Memory B cell (primary cell): Measurements from ENCODE around the gene GRK5.

Experiments used
- ATAC-seq: fragments of 150-1000 bp; cut with Tn5 transposase; 2 replicates; pipeline ENCODE4 v1.10.0; 2021; ENCODE audit warnings: low read depth, mild to moderate bottlenecking, moderate library complexity
- DNase-seq, 2 donors: peaks; one replicate each; pipeline ENCODE4 v3.0.0; 2022; ENCODE audit warnings: low spot score in 2 of 2
- H3K27ac Mint-ChIP-seq: one replicate; pipeline ENCODE4 v1.8.0; 2022; ENCODE audit warnings: mild to moderate bottlenecking, moderate library complexity, mixed read lengths
- H3K27me3 Mint-ChIP-seq: one replicate; pipeline ENCODE4 v1.8.0; 2022; ENCODE audit warnings: mixed read lengths
- H3K36me3 Mint-ChIP-seq: one replicate; pipeline ENCODE4 v1.8.0; 2022; ENCODE audit warnings: mild to moderate bottlenecking, mixed read lengths
- H3K4me1 Mint-ChIP-seq: one replicate; pipeline ENCODE4 v1.8.0; 2022; ENCODE audit warnings: mixed read lengths
- H3K4me3 Mint-ChIP-seq: one replicate; pipeline ENCODE4 v1.8.0; 2022; ENCODE audit warnings: mild to moderate bottlenecking, moderate library complexity, mixed read lengths
- H3K9me3 Mint-ChIP-seq: one replicate; pipeline ENCODE4 v1.8.0; 2022; ENCODE audit warnings: mixed read lengths

Gene GRK5

GRCh38 chr10:119358152-119358512 is 150.8 kb downstream of the GRK5 start:
- H3K27me3 Mint-ChIP-seq = no peaks in the 10 kb centered on the region
- peaks cover 6% of the 10 kb centered on the region for H3K9me3 Mint-ChIP-seq
- H3K4me1 Mint-ChIP-seq = peaks cover 33% of the 10 kb centered on the region
- H3K27ac Mint-ChIP-seq = peak overlapping the region; percentile 80
- DNase-seq (no peak), ATAC-seq (no peak)
- no peak overlapping the region for H3K4me3 Mint-ChIP-seq
- peaks cover 18% of the 10 kb centered on the region for H3K36me3 Mint-ChIP-seq

- Mint-ChIP-seq H3K4me1 (peaks cover 33% of the 10 kb centered on the region), H3K27ac (peak overlapping the region; percentile 80), H3K36me3 (peaks cover 18% of the 10 kb centered on the region), H3K27me3 (no peaks in the 10 kb centered on the region), H3K9me3 (peaks cover 6% of the 10 kb centered on the region), H3K4me3 (no peak overlapping the region)
- no peak for DNase-seq
- ATAC-seq = no peak
Observed at GRCh38 chr10:119358567-119358966, 151.2 kb downstream of the GRK5 start.

- H3K4me3 Mint-ChIP-seq = no peak overlapping the region
- DNase-seq = no peak
- H3K27me3 Mint-ChIP-seq = no peaks in the 10 kb centered on the region
- peaks cover 6% of the 10 kb centered on the region for H3K9me3 Mint-ChIP-seq
- no peak for ATAC-seq
- H3K27ac Mint-ChIP-seq = peak overlapping the region; percentile 80
- peaks cover 33% of the 10 kb centered on the region for H3K4me1 Mint-ChIP-seq
- peaks cover 18% of the 10 kb centered on the region for H3K36me3 Mint-ChIP-seq
Observed at GRCh38 chr10:119359025-119359424, 151.7 kb downstream of the GRK5 start.

GRCh38 chr10:119360181-119360921 is 153.0 kb downstream of the GRK5 start:
- Mint-ChIP-seq H3K9me3 (peaks cover 6% of the 10 kb centered on the region), H3K27ac (peak overlapping the region; percentile 80), H3K27me3 (no peaks in the 10 kb centered on the region), H3K4me3 (no peak overlapping the region), H3K4me1 (peaks cover 33% of the 10 kb centered on the region), H3K36me3 (peaks cover 18% of the 10 kb centered on the region)
- ATAC-seq (peak; percentile 62), DNase-seq (no peak)

- no peaks in the 10 kb centered on the region for H3K27me3 Mint-ChIP-seq
- no peak for ATAC-seq
- peaks cover 3% of the 10 kb centered on the region for H3K9me3 Mint-ChIP-seq
- peaks cover 33% of the 10 kb centered on the region for H3K4me1 Mint-ChIP-seq
- no peak for DNase-seq
- H3K4me3 Mint-ChIP-seq = no peak overlapping the region
- peak overlapping the region; percentile 62 for H3K27ac Mint-ChIP-seq
- peaks cover 16% of the 10 kb centered on the region for H3K36me3 Mint-ChIP-seq
Observed at GRCh38 chr10:119361037-119361436, 153.7 kb downstream of the GRK5 start.

GRCh38 chr10:119362122-119362521 is 154.8 kb downstream of the GRK5 start:
- no peak overlapping the region for H3K4me3 Mint-ChIP-seq
- peaks cover 27% of the 10 kb centered on the region for H3K4me1 Mint-ChIP-seq
- H3K36me3 Mint-ChIP-seq = peaks cover 11% of the 10 kb centered on the region
- peaks cover 3% of the 10 kb centered on the region for H3K9me3 Mint-ChIP-seq
- H3K27me3 Mint-ChIP-seq = no peaks in the 10 kb centered on the region
- H3K27ac Mint-ChIP-seq = no peak overlapping the region
- ATAC-seq (no peak), DNase-seq (no peak)

DNA sequence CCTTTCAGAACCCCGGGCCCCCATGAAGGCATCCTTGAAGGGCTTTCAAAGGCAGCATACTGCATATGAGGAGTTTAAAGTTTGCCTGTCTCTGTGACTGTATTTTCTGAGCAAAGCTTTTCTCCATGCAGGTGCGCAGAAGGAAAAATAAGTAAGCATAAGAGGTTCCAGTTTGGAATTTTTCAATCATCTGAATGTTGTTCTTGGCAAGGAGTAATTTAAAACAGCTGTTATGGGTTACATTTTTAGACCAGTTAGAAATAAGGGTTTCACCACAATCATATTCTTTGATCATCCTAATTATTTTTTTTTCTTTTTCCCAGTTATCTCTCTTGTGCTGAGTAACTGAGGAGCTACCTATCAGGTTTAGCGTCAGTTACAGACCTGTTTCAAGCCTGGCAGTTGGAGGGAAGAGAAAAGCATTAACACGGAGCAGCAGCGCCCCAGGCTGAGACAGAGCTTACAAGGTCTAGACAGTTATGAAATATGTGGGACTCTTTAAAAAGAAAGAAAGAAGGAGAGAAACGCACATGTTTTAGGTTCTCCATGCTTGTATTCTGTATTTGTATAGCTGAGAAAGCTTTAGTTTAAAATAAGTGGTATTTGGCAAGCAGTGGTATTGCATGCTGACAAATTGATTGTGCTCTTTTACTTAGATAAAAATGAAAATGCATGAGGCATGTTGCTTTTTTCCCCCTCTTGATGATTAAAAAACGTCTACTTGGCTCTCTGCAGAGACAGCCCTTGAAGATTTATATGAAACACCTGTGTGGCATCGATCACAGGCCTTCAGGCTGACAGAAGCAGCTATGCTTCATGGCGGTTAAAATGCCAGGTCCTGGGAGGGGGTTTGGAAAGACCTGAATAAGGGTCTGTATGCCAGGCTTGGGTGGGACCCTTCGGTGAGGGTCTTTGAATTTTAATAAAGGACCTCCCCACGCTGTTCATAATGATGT is 157.6 kb downstream of the GRK5 start:
- H3K27ac Mint-ChIP-seq = no peak overlapping the region
- DNase-seq (no peak), ATAC-seq (no peak)

DNA sequence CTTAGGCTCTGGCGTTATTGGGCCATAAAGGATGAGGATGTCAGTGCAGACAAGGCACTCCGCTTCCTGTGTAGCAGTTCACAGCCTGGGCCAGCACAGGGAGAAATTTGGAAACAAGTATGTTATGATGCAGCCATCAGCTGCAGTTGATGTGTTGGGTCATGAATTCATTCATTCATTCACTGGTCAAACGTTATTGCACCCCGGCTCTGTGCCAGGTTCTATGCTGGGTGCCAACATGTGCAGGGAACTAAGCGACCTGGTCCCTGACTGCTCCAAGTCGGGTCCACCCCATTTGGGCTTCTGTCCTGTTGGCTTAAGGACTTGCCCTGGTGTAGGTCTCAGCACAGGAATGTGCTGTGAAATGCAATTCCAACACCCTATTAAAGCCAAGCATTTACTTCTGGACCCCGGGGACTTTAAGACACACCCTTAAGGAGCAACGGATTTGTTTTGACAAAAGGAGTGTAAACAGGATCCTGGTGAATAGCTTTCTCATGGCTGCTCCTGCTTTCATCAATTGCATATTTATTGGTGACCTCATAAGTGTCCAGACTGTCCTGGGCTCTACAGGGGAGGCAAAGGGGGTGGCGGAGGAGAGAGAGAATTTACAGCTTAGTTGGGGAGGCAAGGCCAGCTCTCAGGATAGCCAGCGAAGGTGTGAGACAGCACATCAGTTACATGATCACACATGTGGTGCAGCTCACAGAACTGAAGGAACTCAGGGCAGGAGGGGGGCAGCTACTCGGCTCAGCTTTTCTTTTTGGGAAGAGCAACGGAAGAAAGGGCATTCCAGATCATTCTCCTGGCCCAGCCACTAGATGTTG is 158.6 kb downstream of the GRK5 start:
- H3K27ac Mint-ChIP-seq = no peak overlapping the region
- H3K27me3 Mint-ChIP-seq = no peaks in the 10 kb centered on the region
- no peak overlapping the region for H3K4me3 Mint-ChIP-seq
- no peak for ATAC-seq
- DNase-seq = no peak
- peaks cover 24% of the 10 kb centered on the region for H3K4me1 Mint-ChIP-seq
- H3K36me3 Mint-ChIP-seq = peaks cover 4% of the 10 kb centered on the region
- no peaks in the 10 kb centered on the region for H3K9me3 Mint-ChIP-seq

More for the DNA sequence above, 157.6 kb downstream of the GRK5 start:
- H3K27me3 Mint-ChIP-seq = no peaks in the 10 kb centered on the region
- H3K9me3 Mint-ChIP-seq = peaks cover 3% of the 10 kb centered on the region
- no peak overlapping the region for H3K4me3 Mint-ChIP-seq
- H3K36me3 Mint-ChIP-seq = peaks cover 7% of the 10 kb centered on the region
- H3K4me1 Mint-ChIP-seq = peaks cover 21% of the 10 kb centered on the region

DNA sequence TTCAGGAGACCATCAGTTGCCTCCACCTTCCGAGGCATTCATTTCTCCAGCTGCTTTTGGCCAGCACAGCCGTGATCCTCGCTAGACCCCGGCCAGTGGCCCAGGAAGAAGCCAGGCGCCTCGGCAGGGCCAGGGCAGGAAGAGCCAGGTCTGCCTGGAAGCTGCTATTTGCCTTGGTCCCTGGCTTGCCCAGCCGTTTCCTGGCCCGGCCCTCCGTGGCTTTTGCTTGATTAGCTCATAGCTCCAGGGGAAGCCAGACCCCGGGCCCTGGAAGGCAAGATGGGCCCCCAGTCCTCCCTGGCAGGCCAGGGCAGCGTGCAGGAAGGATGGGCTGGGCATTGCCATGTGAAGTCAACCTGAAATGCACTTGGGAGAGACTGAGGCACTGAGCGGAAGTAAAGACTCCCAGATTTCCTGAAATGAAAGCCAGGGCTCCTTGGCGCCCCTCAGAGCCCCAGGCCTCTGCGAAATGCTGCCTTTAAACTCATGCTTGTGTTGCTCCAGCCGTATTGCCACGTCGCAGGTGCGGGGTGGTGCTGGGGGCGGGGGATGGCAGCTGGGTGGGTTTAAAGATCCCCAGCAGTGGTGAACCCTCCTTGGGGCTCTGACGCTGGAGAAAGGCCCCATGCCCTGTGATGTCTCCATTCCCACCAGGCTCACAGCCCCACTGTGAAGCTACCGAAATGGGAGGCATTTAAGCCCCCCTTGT is 160.6 kb downstream of the GRK5 start:
- ATAC-seq (no peak), DNase-seq (no peak)
- Mint-ChIP-seq H3K9me3 (no peaks in the 10 kb centered on the region), H3K27me3 (no peaks in the 10 kb centered on the region), H3K36me3 (peaks cover 3% of the 10 kb centered on the region), H3K4me1 (peaks cover 29% of the 10 kb centered on the region), H3K27ac (no peak overlapping the region), H3K4me3 (no peak overlapping the region)

GRCh38 chr10:119368581-119368980 is 161.2 kb downstream of the GRK5 start:
- H3K4me3 Mint-ChIP-seq = peak overlapping the region; percentile 88
- ATAC-seq = no peak

DNA sequence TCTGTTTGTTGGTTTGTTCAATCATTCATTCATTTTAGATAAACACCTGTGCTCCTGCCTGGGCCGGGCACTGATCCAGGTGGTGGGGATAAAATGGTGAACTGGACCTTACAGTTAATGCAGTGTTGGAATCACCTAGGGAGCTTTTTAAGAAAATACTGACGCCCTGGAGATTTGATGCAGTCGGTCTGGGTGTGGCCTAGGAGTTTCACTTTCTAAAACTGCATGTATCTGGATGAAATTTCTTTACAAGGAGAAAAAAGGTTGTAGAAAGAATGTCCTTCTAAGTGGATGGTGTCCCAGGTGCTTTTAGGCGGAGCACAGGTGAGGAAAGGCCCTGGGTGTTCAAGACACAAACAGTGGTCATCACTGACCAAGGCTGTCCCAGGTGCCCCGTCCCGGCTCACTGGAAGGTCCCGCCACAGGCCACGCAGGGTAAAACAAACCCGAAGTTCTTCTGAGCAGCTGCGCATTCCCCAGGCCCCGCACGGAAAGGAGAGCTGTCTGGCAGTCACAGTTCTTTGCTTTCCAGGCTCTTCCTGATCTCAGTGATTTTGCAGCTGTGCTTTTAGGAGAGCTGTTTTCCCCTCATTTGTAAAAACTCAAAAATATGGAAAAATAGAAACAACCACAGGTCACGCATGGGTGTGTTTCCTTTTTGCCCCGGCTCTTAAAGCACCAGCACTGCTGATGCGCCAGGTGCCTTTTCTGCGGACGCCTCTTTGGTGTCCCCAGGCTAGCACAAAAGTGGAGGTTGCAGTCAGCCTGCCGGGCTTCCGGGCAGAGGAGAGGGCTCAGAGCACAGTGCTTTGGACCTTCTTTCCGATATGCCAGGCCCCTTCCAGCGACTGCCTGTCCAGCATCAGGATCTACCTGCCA is 161.9 kb downstream of the GRK5 start:
- DNase-seq (peak; percentile 45 to 52), ATAC-seq (peak; percentile 84)
- peaks cover 6% of the 10 kb centered on the region for H3K36me3 Mint-ChIP-seq
- no peaks in the 10 kb centered on the region for H3K27me3 Mint-ChIP-seq
- H3K27ac Mint-ChIP-seq = peak overlapping the region; percentile 91
- peak overlapping the region; percentile 88 for H3K4me3 Mint-ChIP-seq
- H3K9me3 Mint-ChIP-seq = peaks cover 2% of the 10 kb centered on the region
- H3K4me1 Mint-ChIP-seq = peaks cover 38% of the 10 kb centered on the region

More at GRCh38 chr10:119368581-119368980, 161.2 kb downstream of the GRK5 start:
- H3K27ac Mint-ChIP-seq = peak overlapping the region; percentile 91
- H3K9me3 Mint-ChIP-seq = peaks cover 2% of the 10 kb centered on the region
- DNase-seq = no peak
- H3K4me1 Mint-ChIP-seq = peaks cover 32% of the 10 kb centered on the region
- H3K36me3 Mint-ChIP-seq = peaks cover 6% of the 10 kb centered on the region
- H3K27me3 Mint-ChIP-seq = no peaks in the 10 kb centered on the region

DNA sequence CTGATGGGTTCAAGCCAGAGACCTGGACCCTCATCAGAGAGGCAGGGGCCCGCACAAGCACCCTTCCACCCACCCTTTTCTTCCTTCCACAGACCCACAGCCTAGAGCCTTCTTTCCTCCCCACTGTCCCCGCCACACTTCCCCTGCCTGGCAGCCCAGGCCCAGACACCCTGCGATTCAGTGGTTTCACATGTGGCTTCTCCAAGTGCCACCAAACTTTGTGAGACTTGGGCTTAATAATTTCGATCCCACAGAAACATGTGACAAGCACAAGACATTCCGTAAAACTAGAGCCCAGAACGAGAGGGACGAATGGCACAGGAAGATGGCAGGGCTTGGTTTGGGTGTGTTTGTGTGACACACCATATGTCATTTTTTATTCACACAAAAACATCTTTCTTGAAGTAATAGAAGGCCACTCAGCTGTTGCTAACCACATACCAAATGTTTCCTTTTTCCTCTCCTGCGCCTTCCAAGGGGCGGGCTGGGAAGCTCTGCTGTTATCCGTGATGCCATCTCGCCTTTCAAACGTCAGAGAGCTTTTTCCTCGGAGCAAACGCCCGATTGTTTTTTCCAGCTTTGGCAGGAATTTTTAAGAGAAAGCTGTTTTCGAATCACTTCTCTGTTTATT is 162.9 kb downstream of the GRK5 start:
- peaks cover 47% of the 10 kb centered on the region for H3K4me1 Mint-ChIP-seq
- no peaks in the 10 kb centered on the region for H3K27me3 Mint-ChIP-seq
- no peak for DNase-seq
- peaks cover 2% of the 10 kb centered on the region for H3K9me3 Mint-ChIP-seq
- peak overlapping the region; percentile 88 for H3K4me3 Mint-ChIP-seq
- peak overlapping the region; percentile 91 for H3K27ac Mint-ChIP-seq
- ATAC-seq = peak; percentile 20
- peaks cover 6% of the 10 kb centered on the region for H3K36me3 Mint-ChIP-seq
